Measurements from ENCODE around the gene MYOZ3. TPM values are rescaled to one million over a fixed set of nuclear protein-coding genes. Genes with fewer than 3 reads are reported as not detected.

MYOZ3 gene
- total and polyA plus RNA-seq, 2 of the 8 experiments (the other 6 are each of a cell fraction or from before 2014, with no cell fraction given), result 9.6 to 19.1 TPM

GRCh38 chr5:150612905-150613670 is 48.0 kb upstream of the MYOZ3 start:
- Histone ChIP-seq H2AK5ac (ENCODE audit: low read depth, low read length) (no peak overlapping the region), H3K27ac (ENCODE audit: low read depth, low read length) (no peak overlapping the region), H3K4me3 (ENCODE audit: extremely low read depth in 1 of 4, insufficient read depth in 2 of 4, low read depth in 3 of 4, low read length in 4 of 4) (no peak overlapping the region), H2BK20ac (ENCODE audit: low read length) (no peak overlapping the region), H2BK15ac (ENCODE audit: low read length) (no peak overlapping the region), H2AFZ (ENCODE audit: low read length) (no peak overlapping the region), H3K4me1 (replicated peaks in 1 of 4; ENCODE audit: control insufficient read depth in 3 of 4, insufficient read depth in 4 of 4, low read length in 3 of 4) (peaks cover 0 to 11% (median 6%) of the 10 kb centered on the region in 4 experiments; a peak in 3 of 7 replicates), H3K14ac (ENCODE audit: insufficient read length) (no peak overlapping the region), H3K79me2 (ENCODE audit: control insufficient read depth in 1 of 2, insufficient read depth in 2 of 2, low read length in 2 of 2) (no peaks in the 10 kb centered on the region), H4K20me1 (replicated peaks in 1 of 2; ENCODE audit: control insufficient read depth in 1 of 2, insufficient read depth in 2 of 2, low read length in 2 of 2) (no peaks in the 10 kb centered on the region), H3K79me1 (ENCODE audit: low read depth, low read length) (no peaks in the 10 kb centered on the region), H3K36me3 (ENCODE audit: control insufficient read depth in 2 of 4, insufficient read depth in 4 of 4, low read length in 3 of 4) (no peaks in the 10 kb centered on the region), H3K4me2 (ENCODE audit: insufficient read depth in 1 of 2, low read depth in 2 of 2, low read length in 2 of 2) (no peak overlapping the region), H4K91ac (replicated peaks; ENCODE audit: insufficient read length, low read length) (no peak overlapping the region), H3K9me3 (ENCODE audit: insufficient read depth in 2 of 2, low read depth in 1 of 2, low read length in 1 of 2) (no peaks in the 10 kb centered on the region), H3K4ac (replicated peaks; ENCODE audit: insufficient read length, low read depth, low read length) (no peak overlapping the region), H4K5ac (ENCODE audit: insufficient read length, low read depth, low read length) (no peak overlapping the region), H4K8ac (ENCODE audit: extremely low read depth, insufficient read depth, low read length) (no peak overlapping the region), H2BK120ac (replicated peaks; ENCODE audit: low read depth, low read length) (no peak overlapping the region), H3K23me2 (ENCODE audit: low read depth, low read length) (no peaks in the 10 kb centered on the region; the same call in 1 of the 2 replicates), H3K27me3 (replicated peaks in 1 of 4; ENCODE audit: control insufficient read depth in 3 of 4, extremely low read depth in 1 of 4, insufficient read depth in 3 of 4, low read length in 3 of 4) (no peaks in the 10 kb centered on the region), H3K56ac (replicated peaks; ENCODE audit: insufficient read length, low read depth, low read length) (no peak overlapping the region), H3K18ac (ENCODE audit: extremely low read depth, low read length) (no peak overlapping the region), H2BK12ac (ENCODE audit: low read depth, low read length) (no peak overlapping the region), H3K23ac (ENCODE audit: insufficient read length) (no peak overlapping the region), H3K9ac (replicated peaks in 1 of 4; ENCODE audit: extremely low read depth in 1 of 4, low read depth in 3 of 4, low read length in 3 of 4) (no peak overlapping the region), H2BK5ac (ENCODE audit: low read depth, low read length) (no peak overlapping the region)
- no peak for TF ChIP-seq TCF12 (IDR thresholded peaks at IDR 0.05; ENCODE audit: low read depth, low read length)
- peak; percentile 50; the same call in 1 of the 2 replicates for TF ChIP-seq KDM1A (IDR thresholded peaks at IDR 0.05; ENCODE audit: borderline replicate concordance, low read length)
- CTCF ChIA-PET (ENCODE audit: partially characterized antibody), result interaction anchor here (0.9 to 8.6 kb wide), 17 partner anchors 9 to 154 kb away, joined by 3 to 72 read pairs (median 6); partner anchors contain the start of gene SYNPO
- WGBS, 2 experiments (ENCODE audit: extremely low coverage in 1 of 2, insufficient coverage in 1 of 2, insufficient read length in 1 of 2, insufficient replicate concordance in 2 of 2, low coverage in 1 of 2, low lambda C conversion rate in 2 of 2, missing lambda C conversion rate in 1 of 2), result 90% methylated on average over 4 of the region's 4 CpGs; no CpG with 5 or more reads in 1 of the 2 experiments
- FAIRE-seq (no peak), DNase-seq (ENCODE audit: low read depth in 1 of 2, low spot score in 2 of 2) (no peak)
- POLR2A ChIA-PET (ENCODE audit: partially characterized antibody), result interaction anchor here (0.5 to 1.4 kb wide), 4 partner anchors 48 to 174 kb away, joined by 3 to 4 read pairs (median 4); partner anchors contain the start of gene MYOZ3
